HUDEP-2 (cell line): ENCODE measurements around the gene NMS.
"Not testable (repeated sequence)": the region's sequence is repeated elsewhere in the genome, so short reads cannot be mapped to it uniquely, and the experiment has no call there.

Experiments used
- DNase-seq, 76 experiments: peaks; one replicate each; lab custom pipeline; 2025; ENCODE audit not compliant: unreplicated experiment in 76 of 76; lab: John Stamatoyannopoulos, UW

Gene NMS, protein sequence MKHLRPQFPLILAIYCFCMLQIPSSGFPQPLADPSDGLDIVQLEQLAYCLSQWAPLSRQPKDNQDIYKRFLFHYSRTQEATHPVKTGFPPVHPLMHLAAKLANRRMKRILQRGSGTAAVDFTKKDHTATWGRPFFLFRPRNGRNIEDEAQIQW

DNA sequence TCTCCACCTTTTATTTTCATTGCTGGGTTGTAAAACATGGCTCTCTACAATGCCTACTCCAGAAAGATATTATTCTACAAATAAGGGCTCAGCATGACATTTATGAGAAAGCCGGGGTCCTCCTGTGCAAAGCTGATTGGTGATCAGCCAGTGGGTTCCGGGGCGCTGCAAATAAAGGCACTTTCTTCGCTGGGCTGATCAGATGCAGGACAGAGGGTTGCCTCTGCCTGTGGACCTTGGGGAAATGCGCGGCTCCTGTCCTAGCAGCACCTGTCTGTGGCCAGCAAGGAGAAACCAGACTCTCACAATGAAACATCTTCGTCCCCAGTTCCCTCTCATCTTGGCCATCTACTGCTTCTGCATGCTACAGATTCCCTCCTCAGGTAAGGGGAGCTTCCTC, at the start of gene NMS:
Gene NMS (plus strand): TSS at position 301 of the 400 bp plus-strand sequence. CDS start 7 bp downstream, at position 308.
- DNase-seq = no peak

DNA sequence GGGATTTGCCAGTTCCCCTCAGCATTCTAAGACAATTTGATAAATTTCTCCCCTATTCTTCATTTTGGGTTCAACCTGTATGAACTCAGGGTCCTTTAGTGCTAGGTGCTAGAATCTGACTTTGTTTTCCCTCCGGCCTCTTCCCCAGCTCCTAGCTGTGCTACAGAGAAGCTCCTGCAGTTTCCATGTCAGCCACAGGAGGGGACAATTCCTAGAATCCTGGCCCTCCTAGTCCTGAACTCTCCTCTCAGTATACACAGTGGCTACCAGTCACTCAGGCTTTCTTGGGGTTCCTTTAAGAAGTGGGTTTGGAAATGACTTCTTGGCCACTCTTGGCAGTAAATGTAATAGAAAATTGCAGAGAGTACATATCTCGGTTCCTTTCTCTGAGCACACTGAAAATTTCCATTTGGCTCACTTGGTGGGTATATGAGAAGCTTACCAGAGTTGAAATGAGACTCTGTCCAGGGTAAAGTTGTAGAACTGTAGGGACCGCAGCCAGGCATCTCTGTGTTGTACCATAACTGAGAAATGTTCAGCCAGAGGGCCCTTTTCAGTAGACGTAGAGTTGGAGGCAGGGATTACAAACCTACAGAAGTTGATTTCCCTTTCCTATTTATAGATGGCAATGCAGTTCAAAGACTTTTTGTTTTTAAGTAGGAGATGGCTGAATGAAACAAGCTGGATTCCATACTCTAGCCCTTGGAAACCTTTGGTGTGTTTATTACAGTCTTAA, 47.8 kb upstream of the NMS start:
- DNase-seq = peak in 6 of 76 experiments; percentile 2 to 27 (median 5)

DNA sequence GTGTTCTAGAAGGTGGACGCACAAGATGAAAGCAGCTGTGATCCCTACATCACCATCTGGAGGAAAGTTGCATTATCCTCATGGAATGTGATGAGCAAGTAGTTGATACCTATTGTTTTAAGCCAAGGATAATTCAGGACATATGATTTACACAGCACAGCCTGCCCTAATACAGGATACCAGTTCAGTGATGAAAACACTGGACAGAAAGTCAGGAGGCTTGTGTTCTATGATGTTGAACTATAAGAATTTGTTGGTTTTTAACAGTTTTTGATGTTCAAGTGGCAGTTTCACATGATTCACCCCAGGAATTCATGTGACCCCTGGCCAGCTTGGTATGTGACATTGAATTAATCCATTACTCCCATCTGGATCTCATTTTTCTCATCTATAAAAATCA, 46.7 kb upstream of the NMS start:
- DNase-seq = no peak

DNA sequence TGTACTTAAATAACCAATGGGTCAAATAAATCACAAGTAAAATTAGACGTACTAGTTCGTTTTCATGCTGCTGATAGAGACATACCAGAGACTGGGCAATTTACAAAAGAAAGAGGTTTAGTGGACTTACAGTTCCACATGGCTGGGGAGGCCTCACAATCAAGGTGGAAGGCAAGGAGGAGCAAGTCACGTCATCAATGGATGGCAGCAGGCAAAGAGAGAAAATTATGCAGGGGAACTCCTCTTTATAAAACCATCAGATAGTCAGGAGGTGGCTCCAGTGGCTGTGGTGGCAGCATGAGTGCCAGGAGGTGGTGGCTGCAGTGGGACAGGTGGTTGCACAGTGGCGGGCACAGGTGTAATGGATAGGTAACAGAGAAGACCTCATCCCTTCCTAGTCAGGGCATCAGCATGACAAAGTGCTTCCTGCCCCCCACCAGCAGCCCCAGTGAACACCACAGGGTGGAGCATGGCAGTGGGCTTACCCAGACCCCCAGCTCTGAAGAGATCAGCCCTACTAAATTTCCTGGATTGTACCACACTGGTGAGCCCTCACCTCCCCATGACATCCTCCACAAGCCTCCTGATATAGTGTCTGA, 45.9 kb upstream of the NMS start:
- DNase-seq = no peak

DNA sequence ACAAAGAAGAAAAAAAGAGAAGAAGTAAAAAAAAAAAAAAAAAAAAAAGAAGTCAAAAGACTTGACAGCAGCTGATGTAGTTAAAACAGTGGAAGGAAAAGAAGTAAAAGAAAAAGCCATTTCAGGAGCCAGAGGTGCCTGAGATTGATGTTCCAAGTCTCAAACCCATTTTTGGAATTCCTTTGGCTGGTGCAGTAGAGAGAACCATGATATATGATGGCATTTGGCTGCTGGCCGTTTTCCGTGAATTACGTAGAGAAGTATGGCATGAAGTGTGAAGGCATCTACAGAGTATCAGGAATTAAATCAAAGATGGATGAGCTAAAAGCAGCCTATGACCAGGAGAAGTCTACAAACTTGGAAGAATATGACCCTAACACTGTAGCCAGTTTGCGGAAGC, 45.2 kb upstream of the NMS start:
- no peak for DNase-seq

DNA sequence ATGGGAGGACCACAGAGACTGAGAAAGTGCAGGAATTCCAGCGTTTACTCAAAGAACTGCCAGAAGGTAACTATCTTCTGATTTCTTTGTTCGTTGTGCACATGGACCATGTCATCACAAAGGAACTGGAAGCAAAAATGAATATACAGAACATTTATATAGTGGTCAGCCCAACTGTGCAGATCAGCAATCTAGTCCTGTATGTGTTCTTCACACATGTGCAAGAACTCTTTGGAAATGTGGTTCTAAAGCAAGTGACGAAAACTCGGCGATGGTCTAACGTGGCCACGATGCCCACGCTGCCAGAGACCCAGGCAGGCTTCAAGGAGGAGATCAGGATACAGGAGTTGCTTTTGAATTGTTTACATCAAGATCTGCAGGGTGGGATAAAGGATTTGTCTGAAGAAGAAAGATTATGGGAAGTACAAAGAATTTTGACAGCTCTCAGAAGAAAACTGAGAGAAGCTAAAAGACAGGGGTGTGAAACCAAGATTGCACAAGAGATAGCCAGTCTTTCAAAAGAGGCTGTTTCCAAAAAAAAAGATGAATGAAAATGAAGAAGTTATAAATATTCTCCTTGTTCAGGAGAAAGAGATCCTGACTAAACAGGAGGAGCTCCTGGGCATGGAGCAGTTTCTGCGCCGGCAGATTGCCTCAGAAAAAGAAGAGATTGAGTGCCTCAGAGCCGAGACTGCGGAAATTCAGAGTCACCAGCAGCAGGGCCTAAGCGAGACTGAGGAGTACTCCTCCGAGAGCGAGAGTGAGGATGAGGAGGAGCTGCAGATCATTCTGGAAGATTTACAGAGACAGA, 44.5 kb upstream of the NMS start:
- DNase-seq = no peak

DNA sequence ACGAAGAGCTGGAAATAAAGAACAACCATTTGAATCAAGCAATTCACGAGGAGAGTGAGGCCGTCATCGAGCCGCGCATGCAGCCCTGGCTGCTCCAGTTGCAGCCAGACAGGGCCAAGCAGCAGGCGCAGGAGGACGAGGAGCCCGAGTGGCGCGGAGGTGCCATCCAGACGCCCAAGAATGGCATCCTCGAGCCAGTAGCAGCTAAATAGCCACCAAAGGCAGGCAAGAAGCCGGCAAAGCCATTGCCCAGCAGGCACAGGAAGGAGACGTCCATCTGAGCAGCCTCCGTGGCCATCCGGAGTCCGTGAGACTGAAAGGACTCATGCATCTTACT, 43.9 kb upstream of the NMS start:
- no peak for DNase-seq

DNA sequence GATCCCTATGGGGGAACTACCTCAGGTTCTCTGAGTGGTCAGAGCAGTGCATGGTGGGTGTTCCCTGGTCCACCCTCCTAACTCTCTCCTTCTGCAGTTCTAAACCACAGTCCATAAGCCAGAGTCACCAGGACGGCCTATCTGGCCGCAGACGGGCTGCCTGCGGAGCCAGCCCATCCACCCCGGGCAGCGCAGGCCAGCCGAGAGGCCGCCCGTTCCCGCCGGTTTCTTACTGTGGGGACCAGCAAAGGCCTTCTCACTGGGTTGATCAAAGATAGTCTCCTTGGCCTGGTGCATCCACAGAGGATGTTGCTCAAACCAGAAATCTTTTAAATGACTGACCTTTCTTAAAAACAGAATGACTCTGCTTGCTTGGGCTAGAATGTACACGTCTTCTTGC, 43.2 kb upstream of the NMS start:
- no peak for DNase-seq

DNA sequence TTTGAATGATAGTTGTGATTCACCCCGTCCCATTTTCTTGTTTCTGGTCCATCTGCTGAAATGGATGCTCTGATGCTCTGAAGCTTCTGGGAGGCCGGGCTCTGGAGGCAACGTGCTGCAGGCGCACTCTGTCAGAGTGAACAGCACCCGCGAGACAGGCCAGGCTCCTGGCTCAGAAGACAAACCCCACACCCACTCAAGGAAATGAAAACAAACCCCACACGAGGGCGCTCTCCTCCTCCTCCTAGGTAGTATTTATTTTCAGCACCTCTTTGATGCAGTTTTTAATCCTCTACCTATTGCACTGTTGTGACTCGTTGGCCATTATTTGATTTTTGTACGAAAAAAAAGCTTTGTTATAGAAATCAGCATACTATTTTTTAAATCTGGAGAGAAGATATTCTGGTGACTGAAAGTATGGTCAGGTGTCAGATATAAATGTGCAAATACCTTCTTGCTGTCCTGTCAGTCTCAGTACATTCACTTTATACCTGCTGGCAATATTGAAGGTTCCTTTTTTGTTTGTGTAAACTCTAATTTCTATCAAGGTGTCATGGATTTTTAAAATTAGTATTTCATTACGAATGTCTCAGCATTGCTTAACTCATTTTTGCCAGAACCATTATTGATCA, 42.5 kb upstream of the NMS start:
- DNase-seq = peak in 45 of 76 experiments; percentile 2 to 62 (median 21)

DNA sequence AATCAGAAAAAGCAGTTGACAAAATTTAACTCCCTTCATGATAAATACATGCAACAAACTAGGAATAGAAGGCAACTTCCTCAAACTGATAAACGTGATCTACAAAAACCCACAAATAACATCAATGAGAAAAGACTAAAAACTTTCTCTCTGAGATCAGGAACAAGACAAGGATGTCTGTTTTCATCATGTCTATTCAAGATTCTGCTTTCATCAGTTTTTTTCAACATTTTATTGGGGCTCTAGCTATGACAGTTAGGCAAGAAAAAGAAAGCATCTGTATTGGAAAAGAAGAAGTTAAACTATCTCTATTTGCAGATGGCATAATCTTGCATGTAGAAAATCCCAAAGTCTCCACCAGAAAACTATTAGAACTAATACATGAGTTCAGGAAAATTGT, 40.6 kb upstream of the NMS start:
- no peak for DNase-seq

DNA sequence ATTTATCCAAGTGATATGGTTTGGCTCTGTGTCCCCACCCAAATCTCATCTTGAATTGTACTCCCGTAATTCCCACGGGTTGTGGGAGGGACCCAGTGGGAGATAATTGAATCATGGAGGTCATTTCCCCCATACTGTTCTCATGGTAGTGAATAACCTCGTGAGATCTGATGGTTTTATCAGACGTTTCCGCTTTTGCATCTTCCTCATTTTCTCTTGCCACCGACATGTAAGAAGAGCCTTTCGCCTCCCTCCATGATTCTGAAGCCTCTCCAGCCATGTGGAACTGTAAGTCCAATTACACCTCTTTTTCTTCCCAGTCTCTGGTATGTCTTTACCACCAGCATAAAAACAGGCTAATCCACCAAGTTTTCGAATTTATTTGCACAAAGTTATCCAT, 32.5 kb upstream of the NMS start:
- DNase-seq = no peak

DNA sequence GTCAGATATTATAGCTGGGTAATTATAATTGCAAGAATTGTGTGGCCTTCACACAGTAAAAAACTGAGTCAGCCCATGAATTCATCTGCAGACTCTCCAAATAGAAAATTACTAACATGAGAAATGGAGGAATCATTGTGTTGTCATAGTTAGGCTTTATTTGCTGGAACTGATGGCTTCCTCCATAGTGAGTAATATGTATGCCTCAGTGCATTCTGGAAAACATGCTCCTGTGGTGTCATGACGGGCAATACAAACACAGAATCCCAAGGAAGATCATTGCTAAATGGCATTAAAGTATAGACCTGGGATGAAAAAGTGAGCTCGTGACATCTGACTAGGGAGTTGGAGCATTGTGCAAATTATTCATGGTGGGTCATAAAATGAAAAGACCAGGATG, 23.6 kb upstream of the NMS start:
- DNase-seq = no peak

DNA sequence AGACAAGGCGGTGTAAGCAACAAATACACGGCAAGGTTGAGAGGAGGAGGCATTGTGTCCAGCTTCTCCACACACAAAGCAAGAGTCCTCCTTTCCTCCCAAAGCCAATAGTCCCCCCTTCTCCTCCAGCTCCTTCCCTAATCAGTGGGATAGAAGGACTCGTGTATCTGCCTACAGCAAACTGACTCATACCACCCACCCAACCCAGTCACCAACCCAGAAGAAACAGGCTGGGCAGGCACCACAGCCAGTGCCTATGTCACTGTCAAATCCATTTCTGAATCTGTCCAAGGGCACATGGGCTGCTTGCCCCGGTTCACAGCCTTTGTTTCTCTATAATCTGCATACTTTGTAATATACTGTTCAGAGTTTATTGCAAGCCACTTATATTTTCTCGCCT, 19.2 kb upstream of the NMS start:
- no peak for DNase-seq

DNA sequence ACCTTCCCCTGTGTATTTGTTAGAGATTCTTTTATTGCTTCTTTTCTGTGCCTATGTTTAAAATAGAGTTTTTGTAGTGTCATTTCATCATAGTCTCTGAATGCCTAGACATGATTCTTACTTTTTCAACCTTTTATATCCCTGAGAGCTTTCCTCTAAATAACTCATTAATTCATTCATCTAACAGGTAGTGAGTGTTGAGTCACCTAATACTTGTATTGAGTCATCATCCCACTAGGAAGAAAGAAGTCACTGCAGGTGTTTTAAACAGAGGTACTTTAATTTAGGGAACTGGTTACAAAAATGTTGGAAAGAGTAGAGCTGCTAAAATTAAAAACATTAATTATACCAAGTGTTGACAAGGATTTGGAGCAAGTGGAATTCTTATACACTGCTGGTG, 18.5 kb upstream of the NMS start:
- DNase-seq = no peak

DNA sequence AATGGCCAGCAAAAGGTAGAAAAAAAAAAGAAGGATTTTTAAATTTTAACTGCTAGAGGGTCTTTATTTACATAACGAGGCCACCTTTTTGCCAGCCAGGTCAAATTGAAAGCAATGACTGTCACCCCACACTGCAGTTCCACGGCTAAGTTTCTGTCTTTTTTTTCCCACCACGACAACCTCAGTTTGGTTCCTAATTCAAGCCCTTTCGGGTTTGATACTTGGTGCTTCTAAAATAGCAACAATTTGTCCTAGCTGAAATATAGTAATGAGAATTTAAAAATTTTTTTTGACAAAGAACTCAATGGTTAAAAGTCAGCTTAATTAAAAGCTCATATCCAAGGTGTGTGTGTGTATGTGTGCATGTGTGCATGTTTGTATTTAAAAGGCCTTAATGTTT, 16.4 kb upstream of the NMS start:
- DNase-seq = no peak

DNA sequence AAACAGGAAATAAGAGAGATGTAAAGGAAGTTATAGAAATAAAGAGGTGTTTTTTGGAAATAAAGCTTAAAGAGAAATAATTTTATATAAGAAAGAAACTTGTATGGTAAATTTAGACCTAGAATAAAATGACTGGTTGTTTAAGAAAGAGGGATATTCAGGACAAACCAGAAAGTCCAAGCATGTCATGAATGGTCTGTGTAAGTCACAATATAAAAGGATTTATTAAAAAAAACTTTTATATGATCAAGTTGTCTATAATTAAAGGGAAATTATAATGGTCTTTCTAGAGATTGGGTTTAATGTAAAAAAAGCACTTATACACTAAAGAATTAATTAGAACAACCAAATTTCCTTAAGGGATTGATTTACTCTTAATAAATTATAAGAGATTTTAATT, 13.9 kb upstream of the NMS start:
- not testable (repeated sequence) for DNase-seq

DNA sequence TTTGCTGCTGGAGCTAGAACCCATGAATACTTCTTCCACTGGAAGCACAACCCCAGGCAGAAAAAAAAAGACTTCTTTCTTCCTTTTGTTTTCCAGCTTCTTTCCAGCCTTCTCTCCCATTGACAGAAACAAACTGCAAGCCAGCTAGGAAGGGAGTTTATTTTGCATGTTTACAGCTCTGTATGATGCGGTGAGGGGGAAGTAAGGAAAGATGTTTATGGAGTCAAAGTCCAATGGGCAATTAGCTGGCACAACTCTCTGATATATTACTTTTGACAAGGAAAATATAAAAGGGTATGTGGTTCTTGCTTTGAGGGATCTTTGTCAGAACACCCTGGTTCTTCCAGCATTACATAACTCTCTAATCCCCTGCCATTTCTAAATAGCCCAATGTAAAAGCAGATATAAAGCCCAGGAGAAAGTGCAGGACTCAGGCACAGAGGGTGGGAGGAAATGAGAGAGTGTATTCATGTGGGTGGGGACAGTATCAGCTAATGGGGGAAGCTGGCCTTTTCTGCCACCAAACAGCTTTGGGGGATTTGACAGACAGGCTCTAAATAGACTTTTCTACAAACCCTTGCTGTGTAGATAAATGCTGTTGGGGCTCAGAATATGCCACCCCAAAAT, 9.3 kb upstream of the NMS start:
- no peak for DNase-seq

DNA sequence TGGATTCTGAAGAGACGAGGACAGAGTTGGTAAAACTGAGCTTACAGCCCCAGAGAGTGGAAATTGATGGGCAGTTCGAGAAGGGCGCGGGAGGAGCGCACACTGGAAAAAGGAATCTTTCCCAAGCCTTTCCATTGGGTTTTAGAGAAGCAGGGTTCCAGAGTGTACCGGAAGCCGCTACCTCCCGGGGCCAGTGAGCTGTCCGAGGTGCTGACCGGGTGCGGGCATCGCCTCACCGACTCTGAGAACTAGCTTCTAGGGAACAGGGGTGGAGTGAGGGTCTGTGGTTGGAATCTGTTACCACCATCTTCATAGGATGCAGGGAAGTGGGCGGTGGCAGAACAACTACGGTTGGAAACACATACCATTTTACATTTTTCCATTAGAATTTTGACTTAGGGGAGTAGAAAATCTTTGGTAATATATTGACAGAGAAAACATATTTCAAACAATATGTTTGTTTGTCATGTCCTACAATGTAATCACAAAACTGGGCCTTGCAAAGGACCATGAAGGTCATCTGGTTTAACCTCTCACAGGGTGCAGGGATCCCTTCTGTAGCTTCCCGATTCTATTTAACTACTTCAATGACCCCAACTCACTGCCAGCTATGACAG, 724 bp downstream of the NMS start:
- DNase-seq = peak in 17 of 76 experiments; percentile 1 to 46 (median 17)

DNA sequence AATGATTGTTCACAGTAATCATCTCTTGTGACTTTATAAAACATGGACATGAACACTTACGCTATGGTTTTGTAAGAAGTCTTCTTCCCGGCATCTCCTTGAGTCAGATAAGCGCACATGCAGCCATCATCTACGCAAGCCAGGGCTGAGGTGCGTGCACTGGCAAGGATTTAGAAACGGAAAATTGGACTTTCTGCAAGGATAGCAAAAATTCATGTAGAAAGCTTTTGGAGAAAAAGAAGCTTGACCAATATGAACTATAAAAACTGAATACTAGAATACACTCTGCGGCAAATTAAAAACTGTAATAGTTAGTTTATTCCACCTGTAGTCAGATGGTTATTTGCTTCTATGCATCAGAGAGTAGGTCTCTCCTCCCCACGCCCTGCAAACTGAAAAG, 6.3 kb downstream of the NMS start:
- no peak for DNase-seq

DNA sequence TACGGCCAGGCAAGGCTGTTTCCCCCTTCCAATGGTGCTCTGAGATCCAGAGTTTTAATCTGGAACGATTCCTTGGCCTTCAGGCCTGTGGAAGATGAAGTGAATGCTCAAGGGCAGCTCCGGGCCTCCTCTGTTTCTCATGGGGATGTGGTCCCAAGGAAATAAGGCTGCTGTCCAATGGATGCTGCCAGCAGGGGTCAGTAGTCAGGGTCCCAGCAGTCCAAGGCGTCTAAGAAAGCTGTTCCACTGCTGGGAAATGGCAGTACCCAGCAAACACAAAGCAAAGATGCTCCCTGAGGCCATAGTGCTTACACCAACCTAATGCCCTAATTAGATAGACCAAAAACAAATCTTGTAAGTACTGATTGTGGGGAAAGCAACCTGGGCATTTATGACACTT, 12.5 kb downstream of the NMS start:
- peak in 6 of 76 experiments; percentile 1 to 6 (median 4) for DNase-seq
